RWPE1 (cell line): Measurements from ENCODE around the gene GOSR1.

Experiments
- CTCF ChIA-PET: fragments of 350-600 bp; sonication (Branson Sonifier 250); formaldehyde crosslinking; extraction: SDS; loops from one replicate; lab custom pipeline; 2021; lab: Yijun Ruan, JAX
- POLR2A ChIA-PET: fragments of 400-600 bp; formaldehyde crosslinking; extraction: SDS; loops from one replicate; lab custom pipeline; 2020; ENCODE audit warnings: antibody characterized with exemption; ENCODE audit not compliant: low non-redundant PET; lab: Yijun Ruan, JAX
- DNase-seq: peaks from one replicate; pipeline ENCODE4 v3.0.0; 2012; ENCODE audit warnings: low spot score
- H3K27ac ChIP-seq: fragments of 450-650 bp; 2 replicates; pipeline ENCODE4 v1.5.1; 2017
- TF ChIP-seq, protein P1 (sequence below): fragments of 450-650 bp; conservative IDR thresholded peaks from 2 replicates; pipeline ENCODE4 v1.5.1; 2017; ENCODE audit warnings: low read depth, mild to moderate bottlenecking

The GOSR1 gene

DNA sequence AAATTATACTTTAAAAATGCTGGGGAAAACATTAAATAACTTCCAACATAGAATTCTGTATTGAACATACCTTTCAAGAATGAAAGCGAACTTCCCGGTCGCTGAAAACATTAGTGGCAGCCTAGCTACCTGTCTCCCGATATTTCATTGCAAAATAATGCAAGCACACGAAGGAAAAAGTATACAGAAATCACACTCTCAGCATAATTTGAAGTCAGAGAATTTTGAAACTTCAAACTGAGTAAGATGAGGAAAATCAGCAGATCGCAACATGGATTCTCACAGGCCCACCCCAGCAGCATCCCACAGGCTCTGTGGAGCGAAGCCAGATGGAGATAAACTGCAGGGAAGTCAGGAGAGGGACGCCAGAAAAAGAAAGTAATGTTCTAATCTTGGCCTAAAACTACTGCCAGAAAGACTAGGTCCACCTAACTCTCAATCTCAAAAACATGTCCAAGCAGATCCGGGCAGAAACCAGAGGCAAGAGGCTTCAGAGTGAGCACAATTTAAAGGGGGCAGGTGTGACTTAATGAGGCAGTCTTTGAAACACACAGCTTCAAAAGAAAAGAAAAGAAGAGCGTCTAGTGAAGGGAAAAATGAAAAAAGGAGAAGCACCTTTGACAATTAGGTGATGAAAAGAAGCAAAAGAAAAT lies 4.8 kb upstream of the GOSR1 start:
- no peak for DNase-seq
- TF ChIP-seq, protein P1, sequence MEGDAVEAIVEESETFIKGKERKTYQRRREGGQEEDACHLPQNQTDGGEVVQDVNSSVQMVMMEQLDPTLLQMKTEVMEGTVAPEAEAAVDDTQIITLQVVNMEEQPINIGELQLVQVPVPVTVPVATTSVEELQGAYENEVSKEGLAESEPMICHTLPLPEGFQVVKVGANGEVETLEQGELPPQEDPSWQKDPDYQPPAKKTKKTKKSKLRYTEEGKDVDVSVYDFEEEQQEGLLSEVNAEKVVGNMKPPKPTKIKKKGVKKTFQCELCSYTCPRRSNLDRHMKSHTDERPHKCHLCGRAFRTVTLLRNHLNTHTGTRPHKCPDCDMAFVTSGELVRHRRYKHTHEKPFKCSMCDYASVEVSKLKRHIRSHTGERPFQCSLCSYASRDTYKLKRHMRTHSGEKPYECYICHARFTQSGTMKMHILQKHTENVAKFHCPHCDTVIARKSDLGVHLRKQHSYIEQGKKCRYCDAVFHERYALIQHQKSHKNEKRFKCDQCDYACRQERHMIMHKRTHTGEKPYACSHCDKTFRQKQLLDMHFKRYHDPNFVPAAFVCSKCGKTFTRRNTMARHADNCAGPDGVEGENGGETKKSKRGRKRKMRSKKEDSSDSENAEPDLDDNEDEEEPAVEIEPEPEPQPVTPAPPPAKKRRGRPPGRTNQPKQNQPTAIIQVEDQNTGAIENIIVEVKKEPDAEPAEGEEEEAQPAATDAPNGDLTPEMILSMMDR = no peak
- POLR2A ChIA-PET = no interaction called here
- CTCF ChIA-PET = interaction anchor here (0.7 kb wide), 1 partner anchor 205 kb away, joined by 3 read pairs; no protein-coding TSS in a partner anchor
- H3K27ac ChIP-seq = peak overlapping the region; percentile 34; the same call in 1 of the 2 replicates

DNA sequence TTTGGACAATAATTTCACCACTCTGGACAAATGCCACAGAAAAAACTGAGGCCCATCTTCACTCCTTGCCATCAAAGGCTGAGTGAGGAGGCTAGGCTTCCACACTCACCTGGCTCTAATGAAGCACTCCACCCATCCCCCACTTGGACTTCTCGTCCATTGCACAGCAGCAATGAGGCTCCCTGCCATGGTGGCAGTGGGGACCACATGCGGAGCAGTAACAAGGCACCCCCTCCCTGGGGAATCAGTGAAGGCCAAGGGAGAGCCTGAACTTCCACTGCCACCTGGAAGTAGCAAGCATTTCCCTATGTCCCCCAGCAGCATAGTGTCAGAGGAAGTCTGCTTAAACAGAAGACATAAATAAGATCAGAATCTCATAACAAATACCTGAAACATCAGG lies 2.0 kb upstream of the GOSR1 start:
- no peak overlapping the region for H3K27ac ChIP-seq
- DNase-seq = no peak
- CTCF ChIA-PET = no interaction called here
- TF ChIP-seq, protein P1 = no peak
- POLR2A ChIA-PET = no interaction called here

- peak overlapping the region; percentile 79 for H3K27ac ChIP-seq
- POLR2A ChIA-PET = no interaction called here
- DNase-seq = peak; percentile 12
- CTCF ChIA-PET = interaction anchor here (0.6 to 1.3 kb wide), 10 partner anchors 10 to 430 kb away, joined by 3 to 7 read pairs (median 3); no protein-coding TSS in a partner anchor
- TF ChIP-seq, protein P1 = no peak
Observed at GRCh38 chr17:30476726-30477082, 504 bp upstream of the GOSR1 start.

GRCh38 chr17:30477774-30478115 lies 537 bp downstream of the GOSR1 start:
- POLR2A ChIA-PET = no interaction called here
- TF ChIP-seq, protein P1 = no peak
- CTCF ChIA-PET = interaction anchor here (0.6 to 1.3 kb wide), 5 partner anchors 11 to 353 kb away, joined by 3 to 7 read pairs (median 4); no protein-coding TSS in a partner anchor
- DNase-seq = peak; percentile 20
- H3K27ac ChIP-seq = peak overlapping the region; percentile 79

- POLR2A ChIA-PET = no interaction called here
- H3K27ac ChIP-seq = no peak overlapping the region
- no peak for DNase-seq
- TF ChIP-seq, protein P1 = no peak
- CTCF ChIA-PET = interaction anchor here (0.6 kb wide), 1 partner anchor 109 kb away, joined by 5 read pairs; no protein-coding TSS in a partner anchor
Observed at GRCh38 chr17:30482555-30482954, 5.3 kb downstream of the GOSR1 start.

DNA sequence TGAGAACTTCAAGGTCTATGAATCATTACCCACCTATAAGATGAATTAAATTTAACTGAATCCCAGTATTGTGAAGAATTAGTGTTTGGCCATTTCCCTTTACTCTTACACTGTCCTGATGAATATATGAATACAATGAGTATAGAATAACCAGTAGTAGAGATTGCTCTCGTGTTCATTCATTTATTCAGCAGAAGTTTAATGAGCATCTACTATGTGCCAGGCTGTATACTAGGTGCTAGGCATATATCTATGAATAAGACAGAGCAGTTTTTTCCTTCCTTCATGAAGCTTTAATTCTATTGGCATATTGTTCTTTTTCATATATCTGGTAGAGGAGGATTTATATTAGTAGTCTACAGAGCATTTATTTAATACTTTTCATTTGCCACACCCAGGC lies 6.0 kb downstream of the GOSR1 start:
- TF ChIP-seq, protein P1 = no peak
- no peak overlapping the region for H3K27ac ChIP-seq
- POLR2A ChIA-PET = no interaction called here
- CTCF ChIA-PET = no interaction called here
- no peak for DNase-seq
